ENCODE measurements around the gene OR6B1.

DNA sequence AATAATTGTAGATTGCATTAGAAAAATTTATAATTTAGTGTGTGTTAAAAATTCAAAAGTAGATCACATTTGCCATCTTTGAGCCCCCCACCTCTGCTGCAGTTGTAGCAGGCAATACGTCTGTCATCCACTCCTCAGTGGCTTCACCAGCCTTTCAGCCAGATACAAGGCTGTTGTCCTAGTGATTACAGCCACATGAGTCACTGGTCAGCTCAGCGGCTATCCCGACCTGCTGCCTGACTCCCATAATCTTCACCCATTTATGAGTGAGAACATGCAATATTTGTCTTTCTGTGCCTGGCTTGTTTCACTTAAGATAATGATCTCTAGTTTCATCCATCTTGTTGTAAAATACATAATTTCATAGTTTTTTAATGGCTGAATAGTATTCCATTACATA, 57.8 kb downstream of the OR6B1 start:
- TF ChIP-seq YY1 (IDR thresholded peaks at IDR 0.05; ENCODE audit: low read depth): no peak
- TF ChIP-seq CEBPB (IDR thresholded peaks at IDR 0.05): no peak
- no peak for TF ChIP-seq MAX (IDR thresholded peaks at IDR 0.05)
- TF ChIP-seq EGR1 (IDR thresholded peaks at IDR 0.05): no peak
- no peak for TF ChIP-seq TAF1 (IDR thresholded peaks at IDR 0.05; ENCODE audit: low read depth)
- TF ChIP-seq, protein P1, sequence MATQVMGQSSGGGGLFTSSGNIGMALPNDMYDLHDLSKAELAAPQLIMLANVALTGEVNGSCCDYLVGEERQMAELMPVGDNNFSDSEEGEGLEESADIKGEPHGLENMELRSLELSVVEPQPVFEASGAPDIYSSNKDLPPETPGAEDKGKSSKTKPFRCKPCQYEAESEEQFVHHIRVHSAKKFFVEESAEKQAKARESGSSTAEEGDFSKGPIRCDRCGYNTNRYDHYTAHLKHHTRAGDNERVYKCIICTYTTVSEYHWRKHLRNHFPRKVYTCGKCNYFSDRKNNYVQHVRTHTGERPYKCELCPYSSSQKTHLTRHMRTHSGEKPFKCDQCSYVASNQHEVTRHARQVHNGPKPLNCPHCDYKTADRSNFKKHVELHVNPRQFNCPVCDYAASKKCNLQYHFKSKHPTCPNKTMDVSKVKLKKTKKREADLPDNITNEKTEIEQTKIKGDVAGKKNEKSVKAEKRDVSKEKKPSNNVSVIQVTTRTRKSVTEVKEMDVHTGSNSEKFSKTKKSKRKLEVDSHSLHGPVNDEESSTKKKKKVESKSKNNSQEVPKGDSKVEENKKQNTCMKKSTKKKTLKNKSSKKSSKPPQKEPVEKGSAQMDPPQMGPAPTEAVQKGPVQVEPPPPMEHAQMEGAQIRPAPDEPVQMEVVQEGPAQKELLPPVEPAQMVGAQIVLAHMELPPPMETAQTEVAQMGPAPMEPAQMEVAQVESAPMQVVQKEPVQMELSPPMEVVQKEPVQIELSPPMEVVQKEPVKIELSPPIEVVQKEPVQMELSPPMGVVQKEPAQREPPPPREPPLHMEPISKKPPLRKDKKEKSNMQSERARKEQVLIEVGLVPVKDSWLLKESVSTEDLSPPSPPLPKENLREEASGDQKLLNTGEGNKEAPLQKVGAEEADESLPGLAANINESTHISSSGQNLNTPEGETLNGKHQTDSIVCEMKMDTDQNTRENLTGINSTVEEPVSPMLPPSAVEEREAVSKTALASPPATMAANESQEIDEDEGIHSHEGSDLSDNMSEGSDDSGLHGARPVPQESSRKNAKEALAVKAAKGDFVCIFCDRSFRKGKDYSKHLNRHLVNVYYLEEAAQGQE (IDR thresholded peaks at IDR 0.05; ENCODE audit: low read depth): no peak
- no peak for TF ChIP-seq CREB1 (IDR thresholded peaks at IDR 0.05; ENCODE audit: low read depth)
- TF ChIP-seq EP300 (IDR thresholded peaks at IDR 0.05; ENCODE audit: borderline replicate concordance): no peak
- no peak for TF ChIP-seq NFIC (IDR thresholded peaks at IDR 0.05)
- TF ChIP-seq FOXM1 (IDR thresholded peaks at IDR 0.05; ENCODE audit: borderline replicate concordance, low read depth): no peak
- TF ChIP-seq ZBTB7A (IDR thresholded peaks at IDR 0.05; ENCODE audit: low read depth): no peak
- TF ChIP-seq, protein P2, sequence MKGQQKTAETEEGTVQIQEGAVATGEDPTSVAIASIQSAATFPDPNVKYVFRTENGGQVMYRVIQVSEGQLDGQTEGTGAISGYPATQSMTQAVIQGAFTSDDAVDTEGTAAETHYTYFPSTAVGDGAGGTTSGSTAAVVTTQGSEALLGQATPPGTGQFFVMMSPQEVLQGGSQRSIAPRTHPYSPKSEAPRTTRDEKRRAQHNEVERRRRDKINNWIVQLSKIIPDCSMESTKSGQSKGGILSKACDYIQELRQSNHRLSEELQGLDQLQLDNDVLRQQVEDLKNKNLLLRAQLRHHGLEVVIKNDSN (IDR thresholded peaks at IDR 0.05): no peak
- TF ChIP-seq RAD21 (IDR thresholded peaks at IDR 0.05; ENCODE audit: low read depth): no peak

Measured in Ishikawa (cell line).